Measurements from ENCODE around the gene PACSIN1.

The PACSIN1 gene

DNA sequence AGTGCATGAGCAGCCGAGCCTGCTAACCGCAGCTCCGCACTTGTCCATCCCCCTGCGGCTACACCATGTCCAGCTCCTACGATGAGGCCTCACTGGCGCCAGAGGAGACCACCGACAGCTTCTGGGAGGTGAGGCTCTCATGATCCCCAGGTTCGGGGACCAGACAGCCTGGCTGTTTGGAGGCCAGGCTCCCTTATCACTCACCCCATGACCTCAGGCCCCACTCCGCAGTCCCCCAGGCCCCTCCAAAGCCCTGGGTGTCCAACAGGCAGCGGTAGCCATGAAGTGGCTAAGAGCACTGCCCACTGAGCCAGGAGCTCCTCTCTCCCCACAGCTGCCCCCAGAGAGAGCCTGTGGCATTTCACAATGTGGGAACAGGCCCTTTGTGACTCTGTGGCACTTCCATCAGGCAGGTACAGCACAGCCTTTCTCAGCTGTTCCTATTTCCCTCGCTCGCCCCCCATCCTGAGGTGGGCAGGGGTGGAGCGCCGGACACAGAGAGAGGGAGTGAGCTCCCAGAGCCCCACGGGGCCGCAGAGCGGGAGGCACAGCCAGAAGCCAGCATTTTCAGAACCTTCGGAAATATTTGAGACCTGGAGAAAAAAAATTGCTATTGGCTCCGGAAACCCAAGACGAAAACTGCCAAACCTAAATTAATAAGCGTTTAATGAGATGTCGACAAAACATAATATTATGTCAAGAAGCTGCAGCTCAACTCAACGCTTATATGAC, 60.5 kb downstream of the PACSIN1 start:
- in situ Hi-C loops (cut with MboI; ENCODE audit: low sequenced_read_pairs), result no loop called here

GRCh38 chr6:34526992-34527728, 61.3 kb downstream of the PACSIN1 start:
- in situ Hi-C loops (cut with MboI; ENCODE audit: low sequenced_read_pairs), result no loop called here

DNA sequence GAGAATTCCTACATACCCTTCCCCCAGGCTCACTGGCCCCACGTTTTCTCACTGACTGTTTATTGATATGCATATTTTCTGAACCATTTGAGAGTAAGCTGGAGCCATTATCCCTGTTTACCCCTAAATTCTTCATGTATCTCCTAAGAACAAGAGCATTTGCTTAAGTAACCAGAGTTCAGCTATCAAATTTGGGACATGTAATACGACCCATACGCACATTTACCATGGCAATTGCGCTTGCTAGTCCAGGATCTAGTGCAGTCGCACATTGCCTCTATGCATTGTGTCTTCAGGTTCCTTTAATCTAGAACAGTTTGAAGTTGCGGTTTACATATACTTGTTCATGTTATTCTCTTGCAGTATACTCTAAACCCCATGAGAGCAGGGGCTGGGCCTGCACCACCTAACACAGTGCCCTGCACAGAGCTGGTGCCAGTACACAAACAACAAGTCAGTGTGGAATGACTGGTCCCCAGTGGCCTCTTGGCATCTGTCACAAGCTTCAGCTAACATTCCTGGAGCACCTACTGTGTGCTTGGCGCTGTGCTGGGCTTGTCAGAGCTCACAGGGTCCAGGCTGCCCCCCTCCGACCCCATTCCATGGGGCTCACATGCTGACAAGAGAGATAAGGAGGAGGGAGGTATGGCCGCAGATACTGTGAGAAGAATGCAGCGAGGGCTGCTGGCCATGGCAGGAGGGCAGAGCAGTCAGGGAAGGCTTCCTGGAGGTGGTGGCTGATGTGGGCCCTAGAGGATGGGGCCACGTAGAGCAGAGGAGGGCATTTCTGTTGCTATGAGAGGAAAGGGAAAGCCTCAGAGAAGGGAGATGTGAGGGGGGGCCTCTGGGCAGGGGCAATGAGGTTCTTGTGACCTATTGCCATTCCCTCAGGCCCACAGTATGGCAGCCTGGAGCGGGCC, 62.1 kb downstream of the PACSIN1 start:
- in situ Hi-C loops (cut with MboI; ENCODE audit: low sequenced_read_pairs), result no loop called here

DNA sequence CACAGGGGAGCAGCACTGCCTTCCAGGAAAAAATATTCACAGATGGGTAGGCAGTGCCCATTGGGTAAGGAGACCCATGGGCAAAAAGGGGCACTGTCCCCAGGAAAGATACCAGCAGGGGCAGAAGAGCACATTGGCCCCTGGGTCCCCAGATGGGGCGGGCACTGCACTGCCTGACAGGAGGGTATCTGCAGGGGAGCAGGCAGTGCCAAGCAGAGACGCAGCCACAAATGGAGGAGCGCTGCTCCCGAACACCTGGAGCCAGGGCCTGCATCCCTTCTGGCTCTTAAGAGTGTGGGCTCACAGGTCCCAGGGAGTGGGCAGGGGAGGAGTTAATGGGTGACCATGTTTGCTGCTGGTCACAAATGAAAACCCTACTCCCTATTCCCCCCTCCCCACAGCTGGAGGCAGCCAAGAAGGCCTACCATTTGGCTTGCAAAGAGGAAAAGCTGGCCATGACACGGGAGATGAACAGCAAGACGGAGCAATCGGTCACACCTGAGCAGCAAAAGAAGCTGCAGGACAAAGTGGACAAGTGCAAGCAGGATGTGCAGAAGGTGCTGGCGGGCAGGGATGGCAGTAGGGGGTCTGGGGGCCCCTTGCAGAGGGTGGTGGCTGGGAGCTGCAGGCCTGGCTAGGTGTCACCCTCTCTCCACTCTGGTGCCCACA, 63.3 kb downstream of the PACSIN1 start:
- in situ Hi-C loops (cut with MboI; ENCODE audit: low sequenced_read_pairs), result no loop called here

DNA sequence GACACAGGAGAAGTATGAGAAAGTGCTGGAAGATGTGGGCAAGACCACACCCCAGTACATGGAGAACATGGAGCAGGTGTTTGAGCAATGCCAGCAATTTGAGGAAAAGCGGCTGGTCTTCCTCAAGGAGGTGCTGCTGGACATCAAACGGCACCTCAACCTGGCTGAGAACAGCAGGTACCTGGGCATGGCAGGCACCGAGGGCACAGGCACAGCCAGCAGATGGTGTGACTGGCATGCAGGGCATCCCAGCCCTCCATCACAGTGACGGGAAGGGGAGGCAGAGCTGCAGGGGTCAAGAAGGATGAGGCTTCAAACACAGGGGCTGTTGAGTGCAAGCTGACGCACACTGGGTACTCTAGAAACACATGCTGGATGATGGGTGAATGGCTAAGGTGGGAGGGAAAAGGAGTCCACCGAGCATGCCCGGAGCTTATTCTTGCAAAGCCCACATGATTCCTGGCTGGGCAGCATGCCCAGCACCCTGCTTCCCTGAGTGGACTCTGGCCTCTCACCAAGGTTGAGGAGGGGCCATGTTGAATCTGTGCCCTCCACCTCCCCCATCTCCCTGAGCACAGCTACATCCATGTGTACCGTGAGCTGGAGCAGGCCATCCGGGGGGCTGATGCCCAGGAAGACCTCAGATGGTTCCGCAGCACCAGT, 63.9 kb downstream of the PACSIN1 start:
- in situ Hi-C loops (cut with MboI; ENCODE audit: low sequenced_read_pairs), result no loop called here

DNA sequence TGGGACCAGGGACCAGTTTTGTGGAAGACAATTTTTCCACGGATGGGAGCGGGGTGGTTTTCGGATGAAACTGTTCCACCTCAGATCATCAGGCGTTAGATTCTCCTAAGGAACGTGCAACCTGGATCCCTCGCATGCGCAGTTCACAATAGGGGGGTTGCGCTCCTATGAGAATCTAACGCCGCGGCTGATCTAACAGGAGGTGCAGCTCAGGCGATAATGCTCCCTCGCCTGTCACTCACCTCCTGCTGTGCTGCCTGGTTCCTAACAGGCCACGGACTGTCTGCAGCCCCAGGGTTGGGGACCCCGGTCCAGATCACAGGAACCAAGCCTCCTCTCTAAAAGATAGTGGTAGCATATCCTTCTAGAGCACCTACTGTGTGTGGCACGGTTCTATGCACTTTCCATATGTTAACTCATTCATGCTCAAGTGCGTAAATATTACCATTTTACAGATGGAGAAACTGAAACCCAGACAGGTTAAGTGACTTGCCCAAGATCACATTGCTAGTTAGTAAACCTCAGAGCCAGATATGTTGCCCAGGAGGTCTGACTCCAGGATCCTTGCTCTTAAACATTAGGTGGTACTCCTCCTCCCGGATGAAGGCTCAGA, 65.0 kb downstream of the PACSIN1 start:
- in situ Hi-C loops (cut with MboI; ENCODE audit: low sequenced_read_pairs), result no loop called here

DNA sequence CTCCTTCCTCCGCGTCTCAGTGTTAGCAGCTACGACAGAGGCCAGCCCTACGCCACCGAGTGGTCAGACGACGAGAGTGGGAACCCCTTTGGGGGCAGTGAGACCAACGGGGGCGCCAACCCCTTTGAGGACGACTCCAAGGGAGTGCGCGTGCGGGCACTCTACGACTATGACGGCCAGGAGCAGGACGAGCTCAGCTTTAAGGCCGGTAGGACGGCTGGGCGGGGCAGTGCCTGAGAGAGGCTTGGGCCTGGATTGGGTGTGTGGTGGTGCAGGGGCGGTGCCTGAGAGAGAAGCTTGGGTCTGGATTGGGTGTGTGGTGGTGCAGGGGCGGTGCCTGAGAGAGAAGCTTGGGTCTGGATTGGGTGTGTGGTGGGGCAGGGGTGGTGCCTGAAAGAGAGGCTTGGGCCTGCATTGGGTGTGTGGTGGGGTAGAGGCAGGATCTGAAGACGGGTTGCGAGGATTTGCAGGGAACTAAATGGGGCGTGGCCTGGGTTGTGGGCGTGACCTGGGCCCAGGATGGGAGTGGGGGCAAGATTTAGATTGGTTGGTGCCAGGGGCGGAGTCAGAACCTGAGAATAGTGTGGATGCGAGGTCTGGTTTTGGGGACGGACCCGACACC, 65.8 kb downstream of the PACSIN1 start:
- in situ Hi-C loops (cut with MboI; ENCODE audit: low sequenced_read_pairs), result no loop called here

- in situ Hi-C loops (cut with MboI; ENCODE audit: low sequenced_read_pairs), result no loop called here
Measured at GRCh38 chr6:34532230-34532629, 66.4 kb downstream of the PACSIN1 start.

- in situ Hi-C loops (cut with MboI; ENCODE audit: low sequenced_read_pairs), result no loop called here
Measured at GRCh38 chr6:34534146-34534545, 68.3 kb downstream of the PACSIN1 start.

- in situ Hi-C loops (cut with MboI; ENCODE audit: low sequenced_read_pairs), result no loop called here
Measured at GRCh38 chr6:34534656-34535055, 68.8 kb downstream of the PACSIN1 start.

- in situ Hi-C loops (cut with MboI; ENCODE audit: low sequenced_read_pairs), result no loop called here
Measured at GRCh38 chr6:34535199-34535598, 69.3 kb downstream of the PACSIN1 start.

DNA sequence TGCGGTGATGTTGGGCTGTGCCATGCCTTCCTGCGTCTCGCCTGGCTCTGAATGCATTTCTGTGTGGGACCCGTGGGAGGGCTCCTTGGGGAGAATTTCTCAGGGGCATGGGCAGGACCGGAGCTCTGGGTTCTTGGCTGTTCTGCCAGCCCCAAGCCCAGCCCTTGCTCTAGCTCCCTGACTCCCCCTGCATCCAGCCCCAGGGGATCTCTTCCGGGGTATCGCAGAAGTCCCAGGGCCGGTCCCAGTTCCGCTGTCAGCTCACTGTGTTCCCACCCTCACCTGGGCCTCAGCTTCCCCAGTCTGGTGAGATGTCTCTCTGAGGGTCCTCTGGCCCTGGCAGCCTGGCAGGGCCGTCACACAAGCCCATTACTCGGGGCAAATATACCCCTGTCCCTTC, 69.8 kb downstream of the PACSIN1 start:
- in situ Hi-C loops (cut with MboI; ENCODE audit: low sequenced_read_pairs), result no loop called here

DNA sequence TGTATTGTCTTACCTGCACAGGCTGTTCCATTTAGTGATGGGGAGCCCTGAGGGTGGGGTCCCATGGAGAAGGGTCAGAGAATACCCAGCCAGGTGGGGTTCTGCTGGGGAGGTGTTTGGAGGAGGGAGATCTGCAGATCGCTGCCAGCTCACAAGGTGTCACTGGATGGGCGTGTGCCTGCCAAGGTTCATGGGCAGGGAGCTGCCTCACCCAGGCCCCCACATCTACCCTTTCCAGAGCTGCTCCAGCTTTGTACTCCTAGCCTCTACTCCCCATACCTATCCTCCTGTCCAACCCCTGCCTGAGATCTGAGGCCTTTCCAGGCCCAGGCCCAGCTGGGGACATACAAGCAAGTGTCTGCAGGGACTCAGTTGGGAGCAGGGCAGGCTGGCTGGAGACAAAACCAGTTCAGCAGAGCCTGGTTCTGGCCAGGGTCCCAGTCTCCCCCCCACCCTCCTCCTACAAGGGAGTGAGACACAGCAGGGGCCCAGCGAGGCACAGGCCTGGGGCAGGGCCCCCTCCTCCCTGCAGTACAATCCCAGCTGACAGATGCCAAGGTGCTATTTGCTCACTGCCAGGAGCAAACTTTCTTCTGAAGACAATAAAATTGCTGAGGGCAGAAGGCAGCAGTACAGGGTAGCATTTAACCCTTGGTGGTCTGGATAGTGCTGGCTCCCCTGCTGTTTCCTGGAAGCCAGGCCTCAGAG, 70.5 kb downstream of the PACSIN1 start:
- in situ Hi-C loops (cut with MboI; ENCODE audit: low sequenced_read_pairs), result no loop called here

DNA sequence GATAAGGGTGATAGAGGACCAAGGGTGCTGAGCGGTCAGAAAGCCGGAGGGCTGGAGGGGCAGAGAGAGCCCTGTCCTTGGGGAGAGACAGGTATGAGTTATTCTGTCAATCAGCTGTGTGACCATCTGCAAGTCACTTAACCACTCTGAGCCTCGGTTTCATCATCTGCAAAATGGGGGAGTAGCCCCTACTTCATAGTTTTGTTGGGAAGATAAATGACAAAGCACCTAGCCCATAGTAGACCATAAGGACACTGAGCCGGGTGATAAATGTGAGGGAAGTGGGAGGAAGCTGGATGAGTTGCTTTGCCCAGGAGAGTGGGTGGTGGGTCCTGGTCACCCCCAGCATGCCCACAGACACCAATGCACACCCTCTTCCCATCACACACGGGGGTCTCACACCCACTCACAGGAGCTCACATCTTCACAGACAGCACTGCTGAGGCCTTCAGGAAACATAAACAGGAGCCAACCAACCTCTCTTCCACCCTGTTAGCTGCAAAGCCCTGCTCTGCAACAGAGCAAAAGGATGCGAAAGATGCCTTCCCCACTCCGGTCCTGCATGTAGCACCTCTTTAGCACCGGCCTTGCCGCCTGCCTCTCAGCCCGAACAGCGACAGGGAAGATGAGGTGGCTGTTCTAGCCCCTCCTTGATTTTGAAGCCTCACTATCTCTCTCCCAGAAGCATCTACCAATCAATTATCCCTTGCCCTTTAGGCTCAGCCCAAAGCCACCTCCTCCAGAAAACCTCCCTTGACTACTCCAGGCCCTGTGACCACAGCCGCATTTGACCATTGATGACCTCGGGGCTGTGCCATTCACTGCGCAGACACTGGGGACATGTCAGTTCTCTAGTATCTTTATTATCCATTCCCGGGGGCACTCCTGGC, 71.3 kb downstream of the PACSIN1 start:
- in situ Hi-C loops (cut with MboI; ENCODE audit: low sequenced_read_pairs), result no loop called here

DNA sequence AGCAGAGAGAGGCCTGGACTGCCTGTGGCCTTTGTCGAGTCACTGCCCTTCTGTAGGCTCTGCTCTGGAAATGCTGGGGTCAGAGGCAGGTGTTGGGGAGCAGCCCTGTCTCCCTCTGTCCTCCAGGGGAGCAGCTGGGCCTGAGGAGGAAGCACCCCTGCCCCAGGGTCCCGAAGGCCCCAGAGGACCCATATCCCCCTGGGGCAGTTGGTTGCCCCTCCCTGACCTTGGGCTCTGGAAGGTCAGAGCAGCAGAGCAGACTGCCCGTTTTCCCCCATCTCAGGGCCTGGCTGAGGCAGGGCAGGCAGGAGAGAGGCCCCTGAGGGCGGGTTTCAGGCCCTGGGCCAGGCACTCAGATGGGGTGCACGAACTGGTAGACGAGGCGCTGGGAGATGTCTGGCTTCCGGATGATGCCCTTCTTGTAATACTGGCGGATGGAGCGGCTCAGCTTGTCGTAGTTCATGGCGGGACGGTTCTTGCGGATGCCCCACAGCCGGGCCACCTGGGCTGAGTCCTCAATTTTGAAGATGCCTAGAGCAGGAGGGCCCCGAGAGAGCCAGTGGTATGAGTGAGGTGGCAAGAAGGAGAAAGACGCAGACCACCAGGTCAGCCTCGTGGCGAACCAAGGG, 72.2 kb downstream of the PACSIN1 start:
- in situ Hi-C loops (cut with MboI; ENCODE audit: low sequenced_read_pairs), result no loop called here

DNA sequence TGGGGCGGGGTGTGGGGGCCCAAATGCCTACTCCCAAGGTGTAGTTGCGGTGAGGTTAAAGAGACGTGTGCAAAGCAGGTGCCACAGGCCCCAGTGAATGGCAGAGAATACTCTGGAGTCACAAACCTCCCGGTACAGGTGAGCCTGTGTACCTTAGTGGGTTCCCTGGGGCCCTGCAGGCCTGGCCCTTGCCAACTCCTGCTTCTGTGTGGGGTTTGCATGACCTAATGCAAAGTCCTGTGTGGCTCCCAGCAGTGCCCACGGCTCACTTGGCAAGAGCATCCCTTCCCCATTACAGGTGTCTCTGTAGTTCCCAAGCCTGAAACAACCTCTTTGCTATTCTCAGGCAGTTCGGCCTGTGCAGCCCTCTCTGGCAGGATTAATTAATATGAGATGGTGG, 72.7 kb downstream of the PACSIN1 start:
- in situ Hi-C loops (cut with MboI; ENCODE audit: low sequenced_read_pairs), result no loop called here

GRCh38 chr6:34539181-34539580, 73.3 kb downstream of the PACSIN1 start:
- in situ Hi-C loops (cut with MboI; ENCODE audit: low sequenced_read_pairs), result no loop called here
